DMS114 treated with DMSO at 0.1 percent for 48 hours (cell line): ENCODE measurements around the gene ME2.
"Not testable (repeated sequence)": the region's sequence is repeated elsewhere in the genome, so short reads cannot be mapped to it uniquely, and the experiment has no call there.

Experiments used
- DNase-seq: peaks from one replicate; lab custom pipeline; 2025; ENCODE audit not compliant: unreplicated experiment; lab: John Stamatoyannopoulos, UW

The ME2 gene

DNA sequence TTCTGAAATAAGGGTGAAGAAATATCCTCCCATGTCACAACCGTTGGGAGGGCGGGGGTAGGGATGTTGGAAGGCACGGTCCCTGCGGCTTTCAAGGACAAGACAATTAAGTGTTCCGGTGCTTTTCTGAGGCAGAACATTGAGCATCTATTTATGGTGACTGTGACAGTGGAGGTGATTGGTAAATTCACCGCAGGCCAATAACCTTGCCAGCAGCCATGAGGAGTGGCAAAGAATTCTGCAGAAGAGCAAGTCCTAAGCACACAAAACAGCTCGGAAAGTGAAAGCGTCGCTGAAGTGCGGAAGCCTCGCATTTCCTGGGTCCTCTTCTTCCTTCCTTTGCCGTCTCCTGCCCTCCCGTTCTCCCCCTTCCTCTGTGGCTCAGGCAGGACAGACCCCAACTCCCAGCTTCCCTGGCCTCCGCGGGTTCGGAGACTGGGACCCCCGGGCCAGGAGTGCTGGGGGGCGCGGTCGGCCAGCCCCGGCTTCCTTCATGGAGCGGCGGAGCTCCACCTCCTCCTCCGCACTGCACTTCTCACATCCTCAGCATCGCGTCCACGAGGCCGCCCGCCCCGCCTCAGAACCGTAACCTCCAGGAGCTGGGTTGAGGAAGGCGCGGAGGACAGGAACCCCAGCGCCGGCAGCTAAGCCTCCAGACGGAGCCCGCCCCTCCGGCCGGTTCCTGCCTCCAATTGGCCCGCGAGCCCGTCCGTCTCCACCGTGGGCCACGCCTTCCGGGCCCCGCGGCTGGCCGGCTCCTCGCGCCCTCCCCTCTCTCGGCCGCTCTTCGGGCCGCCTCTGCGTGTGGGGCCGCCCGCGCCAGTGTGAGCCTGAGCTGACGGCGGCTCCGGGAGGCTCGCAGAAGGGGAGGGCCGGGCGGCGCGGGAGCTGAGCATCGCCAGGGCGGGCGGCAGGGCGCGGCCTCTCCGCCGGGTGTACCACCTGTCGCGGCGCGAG lies at the start of gene ME2:
Gene ME2, plus strand, starts transcription at position 774 of the 957 bp plus-strand sequence. CDS start 16,703 bp downstream, outside the sequence.
- DNase-seq = peak; percentile 62

DNA sequence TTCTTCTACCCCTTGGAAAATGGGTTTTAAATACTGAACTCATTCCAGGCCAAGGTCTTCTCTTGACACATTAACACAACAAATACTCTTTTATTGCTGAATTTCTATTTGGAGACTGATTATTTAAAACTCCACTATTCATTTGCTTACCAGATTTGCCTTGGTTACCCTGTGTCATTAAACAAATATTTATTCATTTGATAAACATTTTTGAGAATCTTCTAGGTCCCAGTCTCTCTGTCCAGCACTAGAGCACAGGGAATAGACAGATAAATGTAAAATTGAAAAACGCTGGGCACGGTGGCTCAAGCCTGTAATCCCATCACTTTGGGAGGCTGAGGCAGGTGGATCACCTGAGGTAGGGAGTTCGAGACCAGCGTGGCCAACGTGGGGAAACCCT lies 49.3 kb upstream of the ME2 start:
- no peak for DNase-seq

DNA sequence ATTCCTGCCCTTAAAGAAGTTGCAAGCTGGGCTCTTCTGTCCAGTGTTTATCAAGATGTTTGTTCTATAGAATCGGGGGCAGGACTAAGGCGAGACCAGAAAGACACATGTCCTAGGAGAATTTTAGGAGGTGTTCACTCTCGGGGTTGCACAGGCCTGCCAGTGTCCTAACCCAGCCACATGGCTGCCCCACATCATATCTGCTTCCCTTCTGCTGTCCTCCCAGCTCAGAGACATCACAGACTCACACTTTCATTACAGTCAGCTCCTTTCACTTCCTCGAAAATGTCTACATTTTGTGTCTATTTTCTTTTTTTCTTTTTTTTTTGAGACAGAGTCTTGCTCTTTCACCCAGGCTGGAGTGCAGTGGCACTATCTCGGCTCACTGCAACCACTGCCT lies 48.4 kb upstream of the ME2 start:
- no peak for DNase-seq

DNA sequence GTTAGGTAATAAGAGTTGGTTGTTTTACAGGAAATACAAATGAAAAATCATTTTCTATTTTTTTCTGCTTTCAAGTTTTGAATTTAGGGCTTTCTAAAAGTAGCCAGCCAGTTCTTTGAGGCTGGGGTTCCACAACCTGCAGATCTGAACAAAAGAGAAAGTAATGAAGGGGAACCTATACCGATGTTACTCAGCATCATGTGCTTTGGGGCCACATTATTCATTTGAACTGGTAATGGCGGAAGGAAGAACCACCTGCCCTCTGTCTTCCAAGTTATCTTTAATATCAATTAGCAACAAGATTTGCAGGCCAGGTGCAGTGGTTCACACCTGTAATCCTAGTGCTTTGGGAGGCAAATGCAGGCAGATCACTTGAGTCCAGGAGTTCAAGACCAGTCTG lies 46.2 kb upstream of the ME2 start:
- DNase-seq = no peak

DNA sequence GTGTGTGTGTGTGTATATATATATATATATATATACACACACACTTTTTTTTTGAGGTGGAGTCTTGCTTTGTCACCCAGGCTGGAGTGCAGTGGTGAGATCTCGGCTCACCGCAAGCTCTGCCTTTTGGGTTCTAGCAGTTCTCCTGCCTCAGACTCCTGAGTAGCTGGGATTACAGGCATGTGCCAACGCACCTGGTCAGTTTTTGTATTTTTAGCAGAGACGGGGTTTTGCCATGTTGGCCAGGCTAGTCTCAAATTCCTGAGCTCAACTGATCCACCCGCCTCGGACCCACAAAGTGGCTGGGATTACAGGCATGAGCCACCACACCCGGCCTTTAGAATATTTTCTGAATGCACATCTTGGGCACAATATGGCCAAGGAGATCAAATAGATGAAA lies 45.4 kb upstream of the ME2 start:
- DNase-seq = not testable (repeated sequence)

DNA sequence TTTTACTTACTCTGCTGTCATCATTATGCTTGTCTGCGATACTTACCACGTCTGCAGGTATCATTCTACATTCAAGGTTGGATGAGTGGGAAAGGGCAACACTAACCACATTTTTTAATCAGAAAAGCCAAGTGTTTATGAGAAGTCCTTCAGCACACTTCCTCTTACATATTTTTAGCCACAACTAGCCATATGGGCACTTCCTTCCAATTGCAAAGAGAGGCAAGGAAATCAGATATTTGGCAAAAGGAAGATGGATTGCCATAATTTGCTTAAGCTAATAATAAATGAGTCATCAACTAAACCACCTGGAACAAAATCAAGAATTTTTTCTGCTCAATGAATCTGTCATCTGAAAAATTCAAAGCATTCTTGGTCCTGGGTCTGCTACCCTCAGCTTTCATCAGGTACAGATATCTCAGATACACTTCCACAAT lies 42.4 kb upstream of the ME2 start:
- no peak for DNase-seq

DNA sequence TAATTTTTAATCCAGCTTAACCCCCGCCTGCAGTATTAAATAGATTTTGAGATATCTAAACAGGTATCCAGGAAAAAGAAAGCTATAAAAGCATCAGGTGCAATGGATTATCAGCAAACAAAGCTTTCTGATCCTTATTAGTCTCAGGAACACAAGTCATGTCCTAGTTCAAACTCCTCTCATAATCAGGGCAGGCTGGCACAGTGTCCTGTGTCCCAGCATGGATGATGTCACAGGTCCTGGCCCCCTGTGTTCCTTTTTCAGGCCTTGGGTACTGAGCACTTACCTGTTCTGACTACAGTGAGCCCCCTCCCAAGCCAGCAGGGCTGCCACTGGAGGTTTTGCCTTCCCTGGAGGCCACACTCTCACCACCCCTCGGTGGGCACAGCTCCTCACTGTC lies 39.6 kb upstream of the ME2 start:
- DNase-seq = no peak

DNA sequence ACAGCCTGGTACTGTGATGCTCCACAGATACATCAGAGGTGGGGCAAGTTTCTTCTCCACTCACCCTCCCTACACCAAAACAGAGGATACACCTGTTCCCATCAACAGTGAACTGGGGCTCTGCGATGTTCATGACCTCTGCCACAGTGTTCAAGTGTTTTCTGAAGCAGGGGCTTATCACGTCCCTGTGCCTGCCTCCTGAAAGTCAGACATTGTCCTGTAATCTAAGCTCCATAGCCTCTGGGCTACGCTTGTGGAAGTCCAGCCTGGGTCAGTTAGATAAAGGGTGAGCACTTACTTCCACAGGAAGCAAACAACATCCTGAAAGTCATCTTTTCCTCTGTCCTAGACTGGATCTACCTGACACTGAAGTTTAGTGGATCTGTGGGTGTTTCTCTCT lies 38.9 kb upstream of the ME2 start:
- DNase-seq = no peak

DNA sequence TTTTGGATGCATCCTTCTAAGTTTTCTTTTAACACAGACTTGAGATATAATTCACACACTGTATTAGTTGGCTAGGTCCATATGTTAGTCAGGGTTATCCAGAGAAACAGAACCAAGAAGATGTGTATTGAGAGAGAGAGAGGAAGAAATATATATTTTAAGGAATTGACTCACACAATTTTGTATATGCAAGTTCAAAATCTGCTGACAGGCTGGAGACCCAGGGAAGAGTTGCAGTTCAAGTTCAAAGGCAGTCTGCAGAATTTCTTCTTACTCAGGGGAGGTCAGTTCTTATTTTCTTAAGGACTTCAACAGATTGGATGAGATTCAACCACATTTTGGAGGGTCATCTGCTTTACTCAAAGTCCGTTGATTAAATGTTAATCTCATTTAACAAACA lies 36.1 kb upstream of the ME2 start:
- no peak for DNase-seq

DNA sequence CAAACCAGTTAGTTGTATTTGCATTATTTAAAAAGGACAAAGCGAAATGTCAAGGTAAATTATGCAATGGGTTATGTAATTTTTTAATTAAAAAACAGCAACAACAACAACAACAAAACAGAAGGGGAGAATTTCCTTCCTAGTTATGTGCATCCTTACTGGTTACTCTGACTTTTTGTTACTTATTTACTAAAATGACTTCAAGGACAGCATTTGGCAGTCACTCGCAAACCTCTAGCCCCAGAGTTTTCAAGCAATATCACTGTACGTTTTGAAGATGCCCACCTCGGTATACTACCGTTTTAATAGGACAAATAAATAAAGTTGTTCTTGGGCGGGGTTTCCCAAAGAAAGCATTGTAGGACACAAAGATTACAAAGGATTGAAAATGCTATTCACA lies 34.4 kb upstream of the ME2 start:
- DNase-seq = no peak

DNA sequence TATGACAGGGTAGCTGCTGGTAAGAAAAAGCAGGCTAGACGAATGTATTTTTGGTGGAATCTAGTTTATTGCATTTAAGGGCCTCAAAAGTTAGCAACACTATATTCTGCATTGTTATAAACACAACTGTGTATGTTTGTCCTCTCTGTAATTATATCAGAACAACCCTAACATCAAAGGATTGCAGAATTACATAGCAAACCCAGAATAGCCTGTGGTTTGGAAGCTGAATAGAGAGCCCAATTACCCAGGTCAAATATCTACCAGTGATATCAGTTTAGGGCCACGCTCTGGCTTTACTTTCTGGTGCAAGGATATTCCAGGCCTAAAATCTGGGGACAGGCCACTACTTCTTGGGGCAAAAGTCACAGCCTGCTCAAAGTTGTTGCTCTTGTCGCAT lies 34.0 kb upstream of the ME2 start:
- no peak for DNase-seq

DNA sequence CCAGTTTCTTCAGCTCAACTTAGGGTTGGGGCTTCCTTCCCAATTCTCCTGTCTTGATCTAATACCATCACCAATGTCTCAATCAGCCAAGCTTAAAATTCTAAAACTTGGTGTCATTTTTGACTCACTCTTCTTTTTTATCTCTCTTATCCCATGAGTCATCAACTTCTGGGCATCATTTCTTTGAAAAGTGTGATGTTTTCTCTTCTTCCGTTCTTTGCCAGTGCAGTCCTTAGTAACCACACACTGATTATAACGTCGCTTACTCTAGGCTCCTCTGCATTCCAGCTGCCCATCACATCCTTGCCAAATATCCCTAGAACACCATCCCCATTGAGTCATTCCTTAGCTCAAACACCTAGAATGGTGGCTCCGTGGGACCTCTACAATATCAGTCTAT lies 31.7 kb upstream of the ME2 start:
- DNase-seq = no peak

DNA sequence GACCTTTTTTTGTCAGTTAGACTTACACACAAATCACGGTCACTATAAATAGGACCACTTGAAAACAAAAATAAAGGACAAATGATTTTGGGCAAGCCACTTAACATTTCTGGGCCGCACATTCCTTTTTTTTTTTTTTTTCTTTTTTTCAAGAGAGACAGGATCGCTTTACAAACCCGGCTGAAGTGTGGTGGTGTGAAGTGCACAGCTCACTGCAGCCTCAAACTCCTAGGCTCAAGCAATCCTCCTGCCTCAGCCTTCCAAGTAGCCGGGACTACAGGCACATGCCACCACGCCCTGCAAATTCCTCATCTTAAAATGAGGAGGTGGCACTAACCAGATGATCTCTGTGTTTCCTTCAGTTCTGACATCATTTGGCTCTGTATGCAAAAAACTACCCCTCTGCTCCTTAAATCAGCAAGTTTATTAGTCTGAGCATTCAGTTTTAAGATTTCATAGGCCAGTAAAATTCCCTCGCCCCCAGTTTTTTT lies 30.8 kb upstream of the ME2 start:
- no peak for DNase-seq

DNA sequence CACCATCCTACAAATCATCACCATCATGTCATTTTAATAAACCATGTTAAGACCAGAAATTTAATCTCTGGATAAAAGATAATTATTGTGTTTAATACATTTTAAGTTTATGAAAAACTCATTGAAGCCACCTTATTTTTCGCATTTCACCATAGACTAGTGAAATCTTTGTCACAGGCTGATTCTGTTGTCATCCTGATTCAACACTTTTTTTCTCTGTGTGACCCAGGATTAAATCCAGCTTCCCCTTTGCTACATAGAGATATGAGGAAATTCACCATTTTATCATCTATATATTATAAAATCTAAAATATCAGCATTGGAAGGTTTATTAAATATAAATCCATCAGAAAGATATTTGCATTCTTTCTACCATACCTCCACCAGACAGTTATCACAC lies 29.9 kb upstream of the ME2 start:
- DNase-seq = no peak

DNA sequence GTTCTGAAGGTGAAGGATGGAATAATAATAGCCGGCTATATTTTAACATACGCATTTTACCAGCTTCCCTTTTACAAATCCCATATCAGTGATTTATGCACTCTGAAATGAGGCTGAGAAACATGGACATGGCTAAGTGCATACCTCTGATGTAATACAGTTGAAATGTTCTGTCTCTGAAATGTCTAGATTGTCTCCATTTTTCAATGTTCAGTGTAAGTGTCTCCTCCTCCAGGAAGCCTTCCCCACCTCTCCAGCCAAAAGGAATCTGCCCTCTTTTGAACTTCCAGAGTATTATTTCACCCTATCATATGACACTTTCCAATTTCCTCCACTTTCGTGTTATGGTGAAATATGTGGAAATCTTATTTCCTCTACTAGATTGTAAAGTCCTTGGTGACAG lies 29.5 kb upstream of the ME2 start:
- DNase-seq = no peak

DNA sequence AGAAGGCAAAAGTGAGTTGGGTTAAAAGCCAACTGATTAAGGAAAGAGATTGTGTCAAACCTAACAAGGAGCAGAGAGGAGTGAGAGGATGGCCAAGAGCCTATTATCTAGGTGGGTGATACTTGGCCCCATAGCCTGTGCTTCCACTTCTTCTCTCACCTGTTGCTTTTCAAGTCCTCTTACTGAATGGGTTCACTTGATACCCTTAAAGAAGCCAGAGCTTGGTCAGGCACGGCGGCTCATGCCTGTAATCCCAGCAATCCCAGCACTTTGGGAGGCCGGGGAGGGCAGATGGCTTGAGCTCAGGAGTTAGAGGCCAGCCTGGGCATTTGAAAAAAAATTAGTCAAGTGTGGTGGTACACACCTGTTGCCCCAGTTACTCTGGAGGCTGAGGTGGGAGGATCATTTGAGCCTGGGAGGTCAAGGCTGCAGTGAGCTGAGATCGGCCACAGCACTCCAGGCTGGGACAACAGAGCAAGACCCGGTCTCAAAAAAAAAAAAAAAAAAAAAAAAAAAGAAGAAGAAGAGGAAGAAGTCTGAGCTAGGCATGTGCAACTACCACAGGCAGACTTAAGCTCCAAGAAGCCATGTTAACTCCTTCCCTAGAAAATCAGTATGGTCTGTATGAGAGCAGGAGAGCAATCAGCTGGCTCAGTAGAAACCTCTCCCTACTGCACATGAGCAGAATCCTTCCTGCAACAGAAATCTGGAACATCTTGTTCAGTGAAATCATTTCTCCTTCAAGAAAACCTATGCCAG lies 28.4 kb upstream of the ME2 start:
- DNase-seq = no peak

DNA sequence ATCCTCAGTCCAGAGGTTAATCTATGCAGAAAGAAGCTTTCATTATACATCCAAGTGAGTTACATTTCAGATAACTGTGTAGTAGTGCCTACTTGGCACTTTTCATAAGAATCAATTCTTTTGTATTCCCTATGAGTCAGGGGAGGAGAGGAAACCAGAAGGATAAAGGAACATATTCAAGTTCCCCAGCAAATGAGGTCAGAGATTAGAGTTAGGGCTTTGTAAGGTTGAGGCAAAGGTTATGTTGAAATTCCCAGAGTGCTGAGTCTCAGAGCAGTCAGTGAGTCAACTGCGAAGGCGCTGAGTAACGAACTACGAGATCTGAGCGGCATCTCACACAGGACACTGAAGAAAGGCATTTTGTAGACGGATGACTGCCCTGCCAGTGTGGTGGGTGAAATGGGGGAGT lies 25.1 kb upstream of the ME2 start:
- DNase-seq = no peak

DNA sequence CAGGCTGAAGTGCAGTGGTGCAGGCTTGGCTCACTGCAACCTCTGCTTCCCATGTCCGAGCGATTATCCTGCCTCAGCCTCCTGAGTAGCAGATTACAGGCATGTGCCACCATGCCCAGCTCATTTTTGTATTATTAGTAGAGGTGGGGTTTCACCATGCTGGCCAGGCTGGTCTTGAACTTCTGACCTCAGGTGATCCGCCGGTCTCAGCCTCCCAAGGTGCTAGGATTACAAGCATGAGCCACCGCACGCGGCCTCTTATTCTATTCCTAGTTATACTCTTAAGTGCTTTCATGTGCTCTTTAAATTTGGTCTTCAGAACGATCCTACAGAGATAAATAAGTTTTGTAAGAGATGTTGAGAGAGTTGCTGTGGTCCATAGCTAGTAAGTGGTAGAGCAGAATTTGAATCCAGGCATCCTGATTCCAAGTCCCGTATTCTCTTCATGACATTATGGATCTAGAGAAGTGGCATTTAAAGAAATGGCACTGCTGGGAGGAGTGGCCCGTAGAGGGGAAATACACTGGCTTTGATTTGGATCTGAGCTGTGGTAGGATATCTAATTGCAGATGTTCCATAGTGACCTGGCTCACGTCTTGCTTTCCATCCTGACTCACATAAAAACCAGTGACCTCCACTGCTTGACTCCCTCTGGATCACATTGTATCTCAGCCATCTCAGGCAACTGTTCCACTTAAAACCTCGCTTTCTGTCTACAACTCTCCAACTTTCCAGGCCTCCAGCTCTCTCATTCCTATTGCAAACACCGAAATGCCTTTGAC lies 22.8 kb upstream of the ME2 start:
- DNase-seq = no peak

DNA sequence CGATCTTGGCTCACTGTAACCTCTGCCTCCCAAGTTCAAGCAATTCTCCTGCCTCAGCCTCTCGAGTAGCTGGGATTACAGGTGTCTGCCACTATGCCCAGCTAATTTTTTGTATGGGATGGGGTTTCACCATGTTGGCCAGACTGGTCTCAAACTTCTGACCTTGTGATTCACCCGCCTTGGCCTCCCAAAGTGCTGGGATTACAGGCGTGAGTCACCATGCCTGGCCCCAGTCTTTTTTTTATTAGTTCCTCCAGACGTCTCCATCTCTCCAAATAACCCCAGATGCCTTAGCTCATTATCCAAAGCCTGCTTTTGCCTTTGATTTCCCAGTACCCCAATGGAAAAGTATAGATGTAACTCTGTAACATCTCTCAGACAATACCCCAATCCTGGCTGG lies 21.8 kb upstream of the ME2 start:
- not testable (repeated sequence) for DNase-seq

DNA sequence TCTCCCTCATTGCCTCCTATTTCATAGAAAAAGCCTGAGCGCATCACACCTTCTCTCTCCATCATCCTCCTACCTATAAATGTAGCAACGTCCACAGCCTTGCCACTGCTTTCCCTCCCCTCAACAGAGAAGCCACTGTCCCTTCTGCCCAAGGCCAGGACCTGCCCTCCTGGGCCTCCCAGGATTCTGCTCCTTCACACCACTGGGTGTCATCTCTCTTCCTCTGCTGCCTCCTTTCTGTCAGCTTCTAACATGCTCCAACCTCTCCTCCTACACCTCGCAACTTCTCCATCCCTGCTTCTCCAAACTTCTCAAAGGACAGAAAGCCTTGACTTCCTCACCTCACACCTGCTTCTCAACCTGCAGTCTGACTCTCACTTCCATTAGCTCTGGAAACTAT lies 21.2 kb upstream of the ME2 start:
- no peak for DNase-seq
